Measurements from ENCODE around the gene FCSK. TPM values are rescaled to one million over a fixed set of nuclear protein-coding genes. Genes with fewer than 3 reads are reported as not detected.

FCSK gene
- total RNA-seq, 1 experiment from 2014 or later: 25.5 TPM

- H3K27ac Mint-ChIP-seq (ENCODE audit: unreplicated experiment): no peak overlapping the region
- intact Hi-C loops (cut with micrococcal nuclease; ENCODE audit: unreplicated experiment): loop anchor here (5.0 kb wide), 1 partner anchor 46 kb away; no protein-coding TSS in a partner anchor
- no peaks in the 10 kb centered on the region for H3K27me3 Mint-ChIP-seq (ENCODE audit: insufficient read depth, unreplicated experiment)
- H3K9me3 Mint-ChIP-seq (ENCODE audit: unreplicated experiment): no peaks in the 10 kb centered on the region
- Histone ChIP-seq H3K36me3 (ENCODE audit: control insufficient read depth, insufficient read depth, low read length) (no peaks in the 10 kb centered on the region; the same call in 1 of the 2 replicates), H3K4me3 (ENCODE audit: low read depth, low read length) (no peak overlapping the region), H3K4me1 (peaks cover 16% of the 10 kb centered on the region), H3K9me3 (no peaks in the 10 kb centered on the region), H3K27me3 (replicated peaks; ENCODE audit: control insufficient read depth, insufficient read depth, low read length) (no peaks in the 10 kb centered on the region)
- CTCF ChIA-PET: interaction anchor here (0.6 to 1.8 kb wide), 4 partner anchors 92 to 142 kb away, joined by 3 to 31 read pairs (median 8); no protein-coding TSS in a partner anchor
- H3K4me3 Mint-ChIP-seq (ENCODE audit: unreplicated experiment): no peak overlapping the region
- DNase-seq: no peak
- no peak for TF ChIP-seq CTCF (IDR thresholded peaks at IDR 0.05; ENCODE audit: insufficient read depth in 1 of 2, low read depth in 1 of 2, low read length in 1 of 2, severe bottlenecking in 1 of 2, unreplicated experiment in 1 of 2)
- H3K4me1 Mint-ChIP-seq (ENCODE audit: low read depth, unreplicated experiment): peaks cover 7% of the 10 kb centered on the region
- BruUV-seq (replicated peaks): no TSS peak
- POLR2A ChIA-PET: no interaction called here
- H3K36me3 Mint-ChIP-seq (ENCODE audit: insufficient read depth, unreplicated experiment): peaks cover 17% of the 10 kb centered on the region
These were observed 18.5 kb downstream of the FCSK start for GRCh38 chr16:70472786-70473433.

GRCh38 chr16:70473446-70474319, 19.3 kb downstream of the FCSK start:
- peaks cover 7% of the 10 kb centered on the region for H3K4me1 Mint-ChIP-seq (ENCODE audit: low read depth, unreplicated experiment)
- Histone ChIP-seq H3K9me3 (no peaks in the 10 kb centered on the region), H3K4me3 (ENCODE audit: low read depth, low read length) (no peak overlapping the region), H3K4me1 (peaks cover 16% of the 10 kb centered on the region), H3K27me3 (replicated peaks; ENCODE audit: control insufficient read depth, insufficient read depth, low read length) (no peaks in the 10 kb centered on the region), H3K36me3 (ENCODE audit: control insufficient read depth, insufficient read depth, low read length) (no peaks in the 10 kb centered on the region; the same call in 1 of the 2 replicates)
- H3K36me3 Mint-ChIP-seq (ENCODE audit: insufficient read depth, unreplicated experiment): peaks cover 17% of the 10 kb centered on the region
- peak in 1 of 2 experiments; percentile 22 for TF ChIP-seq CTCF (IDR thresholded peaks at IDR 0.05; ENCODE audit: insufficient read depth in 1 of 2, low read depth in 1 of 2, low read length in 1 of 2, severe bottlenecking in 1 of 2, unreplicated experiment in 1 of 2)
- no peak overlapping the region for H3K27ac Mint-ChIP-seq (ENCODE audit: unreplicated experiment)
- H3K27me3 Mint-ChIP-seq (ENCODE audit: insufficient read depth, unreplicated experiment): no peaks in the 10 kb centered on the region
- BruUV-seq (replicated peaks): no TSS peak
- ChIA-PET POLR2A (no interaction called here), CTCF (interaction anchor here (0.6 to 1.8 kb wide), 4 partner anchors 93 to 143 kb away, joined by 3 to 31 read pairs (median 8); no protein-coding TSS in a partner anchor)
- intact Hi-C loops (cut with micrococcal nuclease; ENCODE audit: unreplicated experiment): loop anchor here (5.0 kb wide), 1 partner anchor 46 kb away; no protein-coding TSS in a partner anchor
- no peaks in the 10 kb centered on the region for H3K9me3 Mint-ChIP-seq (ENCODE audit: unreplicated experiment)
- no peak overlapping the region for H3K4me3 Mint-ChIP-seq (ENCODE audit: unreplicated experiment)
- no peak for DNase-seq

- Mint-ChIP-seq H3K36me3 (ENCODE audit: insufficient read depth, unreplicated experiment) (peaks cover 17% of the 10 kb centered on the region), H3K4me1 (ENCODE audit: low read depth, unreplicated experiment) (peaks cover 7% of the 10 kb centered on the region), H3K27me3 (ENCODE audit: insufficient read depth, unreplicated experiment) (no peaks in the 10 kb centered on the region), H3K27ac (ENCODE audit: unreplicated experiment) (no peak overlapping the region), H3K9me3 (ENCODE audit: unreplicated experiment) (no peaks in the 10 kb centered on the region), H3K4me3 (ENCODE audit: unreplicated experiment) (no peak overlapping the region)
- ChIA-PET POLR2A (no interaction called here), CTCF (interaction anchor here (1.8 kb wide), 2 partner anchors 94 to 105 kb away, joined by 13 to 31 read pairs; no protein-coding TSS in a partner anchor)
- Histone ChIP-seq H3K27me3 (replicated peaks; ENCODE audit: control insufficient read depth, insufficient read depth, low read length) (no peaks in the 10 kb centered on the region), H3K9me3 (no peaks in the 10 kb centered on the region), H3K4me1 (peaks cover 16% of the 10 kb centered on the region), H3K4me3 (ENCODE audit: low read depth, low read length) (no peak overlapping the region), H3K36me3 (ENCODE audit: control insufficient read depth, insufficient read depth, low read length) (peaks cover 1% of the 10 kb centered on the region)
- BruUV-seq (replicated peaks): no TSS peak
- no peak for TF ChIP-seq CTCF (IDR thresholded peaks at IDR 0.05; ENCODE audit: insufficient read depth in 1 of 2, low read depth in 1 of 2, low read length in 1 of 2, severe bottlenecking in 1 of 2, unreplicated experiment in 1 of 2)
- intact Hi-C loops (cut with micrococcal nuclease; ENCODE audit: unreplicated experiment): loop anchor here (5.0 kb wide), 1 partner anchor 47 kb away; no protein-coding TSS in a partner anchor
- DNase-seq: no peak
These were observed 20.1 kb downstream of the FCSK start for GRCh38 chr16:70474320-70475053.
